H9 (cell line): Measurements from ENCODE around the gene PARD6G. TPM values are rescaled to one million over a fixed set of nuclear protein-coding genes. Genes with fewer than 3 reads are reported as not detected.

Source experiments
- DNase-seq: peaks from one replicate; pipeline ENCODE4 v3.0.0-alpha.2; 2017
- H2AFZ ChIP-seq: one replicate; pipeline ENCODE4 v1.6.1; 2013; ENCODE audit warnings: mild to moderate bottlenecking, low read length, control low read depth, moderate library complexity
- H2AK5ac ChIP-seq: 2 replicates; pipeline ENCODE4 v1.6.1; 2013; ENCODE audit warnings: low read length, control low read depth, mixed read lengths; ENCODE audit not compliant: insufficient read length
- H2BK120ac ChIP-seq: one replicate; pipeline ENCODE4 v1.6.1; 2013; ENCODE audit warnings: low read depth, mild to moderate bottlenecking, low read length, control low read depth, inconsistent platforms; ENCODE audit not compliant: poor library complexity, severe bottlenecking
- H2BK12ac ChIP-seq: 2 replicates; pipeline ENCODE4 v1.6.1; 2013; ENCODE audit warnings: low read length, control low read depth, mixed read lengths, low read depth; ENCODE audit not compliant: insufficient read length
- H2BK15ac ChIP-seq: 2 replicates; pipeline ENCODE4 v1.6.1; 2013; ENCODE audit warnings: low read depth, low read length, control low read depth
- H2BK20ac ChIP-seq: one replicate; pipeline ENCODE4 v1.6.1; 2013; ENCODE audit warnings: low read depth, mild to moderate bottlenecking, low read length, control low read depth, inconsistent platforms; ENCODE audit not compliant: poor library complexity, severe bottlenecking
- H2BK5ac ChIP-seq: 2 replicates; pipeline ENCODE4 v1.6.1; 2013; ENCODE audit warnings: low read length, control low read depth, mixed read lengths; ENCODE audit not compliant: insufficient read length
- H3K14ac ChIP-seq: 2 replicates; pipeline ENCODE4 v1.6.1; 2013; ENCODE audit warnings: low read length, control low read depth; ENCODE audit not compliant: insufficient read depth
- H3K18ac ChIP-seq: 2 replicates; pipeline ENCODE4 v1.6.1; 2013; ENCODE audit warnings: low read depth, mild to moderate bottlenecking, mixed read lengths, low read length, control low read depth; ENCODE audit not compliant: insufficient read length
- H3K23ac ChIP-seq: 2 replicates; pipeline ENCODE4 v1.6.1; 2013; ENCODE audit warnings: low read length, control low read depth, mixed read lengths, low read depth; ENCODE audit not compliant: insufficient read length
- H3K23me2 ChIP-seq: 2 replicates; pipeline ENCODE4 v1.6.1; 2013; ENCODE audit warnings: low read depth, mild to moderate bottlenecking, mixed read lengths, low read length, control low read depth; ENCODE audit not compliant: insufficient read length, poor library complexity, severe bottlenecking
- H3K27ac ChIP-seq: 2 replicates; pipeline ENCODE4 v1.5.1; 2013; ENCODE audit warnings: low read length, control low read depth, mixed read lengths, low read depth; ENCODE audit not compliant: insufficient read length
- H3K27me3 ChIP-seq: 2 replicates; pipeline ENCODE4 v1.6.1; 2013; ENCODE audit warnings: low read length, control low read depth, inconsistent platforms; ENCODE audit not compliant: insufficient read depth
- H3K4ac ChIP-seq: 2 replicates; pipeline ENCODE4 v1.6.1; 2013; ENCODE audit warnings: low read depth, mild to moderate bottlenecking, control low read depth, inconsistent platforms, low read length, moderate library complexity
- H3K4me1 ChIP-seq: 2 replicates; pipeline ENCODE4 v1.6.1; 2013; ENCODE audit warnings: low read length, control low read depth, inconsistent platforms; ENCODE audit not compliant: insufficient read depth
- H3K4me2 ChIP-seq: 2 replicates; pipeline ENCODE4 v1.6.1; 2013; ENCODE audit warnings: low read length, control low read depth, mixed read lengths; ENCODE audit not compliant: insufficient read length, insufficient read depth
- H3K56ac ChIP-seq: 2 replicates; pipeline ENCODE4 v1.6.1; 2013; ENCODE audit warnings: low read depth, mild to moderate bottlenecking, mixed read lengths, low read length, control low read depth; ENCODE audit not compliant: insufficient read length
- H3K79me1 ChIP-seq: 2 replicates; pipeline ENCODE4 v1.6.1; 2013; ENCODE audit warnings: low read depth, mild to moderate bottlenecking, moderate library complexity, low read length, control low read depth, inconsistent platforms; ENCODE audit not compliant: insufficient read depth, poor library complexity, severe bottlenecking
- H3K79me2 ChIP-seq: 2 replicates; pipeline ENCODE4 v1.6.1; 2013; ENCODE audit warnings: low read length, control low read depth, inconsistent platforms; ENCODE audit not compliant: insufficient read depth
- H3K9ac ChIP-seq: 2 replicates; pipeline ENCODE4 v1.6.1; 2013; ENCODE audit warnings: low read length, control low read depth, mixed read lengths; ENCODE audit not compliant: insufficient read length; ENCODE audit errors: extremely low read depth
- H3K9me3 ChIP-seq: one replicate; pipeline ENCODE4 v1.6.1; 2013; ENCODE audit warnings: low read depth, low read length, inconsistent platforms; ENCODE audit not compliant: control insufficient read depth
- H3T11ph ChIP-seq: one replicate; pipeline ENCODE4 v1.6.1; 2013; ENCODE audit warnings: mild to moderate bottlenecking, low read length, control low read depth, inconsistent platforms
- H4K20me1 ChIP-seq: one replicate; pipeline ENCODE4 v1.6.1; 2013; ENCODE audit not compliant: control insufficient read depth, insufficient read length, insufficient read depth
- H4K5ac ChIP-seq: 2 replicates; pipeline ENCODE4 v1.6.1; 2013; ENCODE audit warnings: low read depth, mild to moderate bottlenecking, mixed read lengths, low read length, control low read depth; ENCODE audit not compliant: insufficient read length
- H4K8ac ChIP-seq: replicated peaks from 2 replicates; pipeline ENCODE4 v1.6.1; 2013; ENCODE audit warnings: low read length, control low read depth, mixed read lengths, low read depth; ENCODE audit not compliant: insufficient read length
- H4K91ac ChIP-seq: 2 replicates; pipeline ENCODE4 v1.6.1; 2013; ENCODE audit warnings: low read depth, mild to moderate bottlenecking, moderate library complexity, mixed read lengths, low read length, control low read depth; ENCODE audit not compliant: insufficient read length
- H3K27ac Mint-ChIP-seq, 3 experiments: 2 replicates in 2 of 3; 3 replicates in 1 of 3; pipeline ENCODE4 v1.8.0; 2020 to 2021; ENCODE audit warnings: mixed read lengths in 3 of 3, mild to moderate bottlenecking in 1 of 3, moderate library complexity in 1 of 3
- H3K27me3 Mint-ChIP-seq: 2 replicates; pipeline ENCODE4 v1.8.0; 2021; ENCODE audit warnings: low read depth, mild to moderate bottlenecking, moderate library complexity, mixed read lengths
- H3K36me3 Mint-ChIP-seq, 3 experiments: 2 replicates in 2 of 3; 3 replicates in 1 of 3; pipeline ENCODE4 v1.8.0; 2020 to 2021; ENCODE audit warnings: low read depth in 3 of 3, mixed read lengths in 3 of 3; ENCODE audit not compliant: insufficient read depth in 1 of 3
- H3K4me1 Mint-ChIP-seq, 2 experiments: 2 replicates each; pipeline ENCODE4 v1.8.0; 2020; ENCODE audit warnings: mixed read lengths in 2 of 2
- H3K4me3 Mint-ChIP-seq, 2 experiments: 2 replicates in 1 of 2; 3 replicates in 1 of 2; pipeline ENCODE4 v1.8.0; 2020 to 2021; ENCODE audit warnings: mild to moderate bottlenecking in 2 of 2, mixed read lengths in 2 of 2, moderate library complexity in 1 of 2
- H3K9me3 Mint-ChIP-seq, 2 experiments: 2 replicates in 1 of 2; 3 replicates in 1 of 2; pipeline ENCODE4 v1.8.0; 2020; ENCODE audit warnings: mild to moderate bottlenecking in 2 of 2, mixed read lengths in 2 of 2, moderate library complexity in 1 of 2
- CTCF ChIP-seq: fragments of 200-600 bp; sonication (generic); conservative IDR thresholded peaks from 3 replicates; pipeline ENCODE4 v1.8.0; 2021; ENCODE audit warnings: antibody characterized with exemption, mild to moderate bottlenecking
- WGBS: extraction: QIAGEN DNeasy Blood & Tissue Kit; methylation state at CpG from one replicate; pipeline ENCODE4 v1.1.7; 2013; ENCODE audit warnings: missing lambda C conversion rate, low lambda C conversion rate, mixed read lengths; ENCODE audit not compliant: insufficient read length; ENCODE audit errors: extremely low coverage; 5-methylcytosine and 5-hydroxymethylcytosine counted together
- total RNA-seq: library from RNA; stranded (reverse); gene quantifications from 2 replicates; pipeline ENCODE4 v1.2.1, GENCODE V29; 2021

The PARD6G gene
- total RNA-seq, 1 experiment from 2014 or later, result 11.2 TPM

- Histone ChIP-seq H4K8ac (no peak overlapping the region), H3K79me1 (no peaks in the 10 kb centered on the region), H4K91ac (no peak overlapping the region), H3K23me2 (peaks cover 2% of the 10 kb centered on the region), H3K56ac (no peak overlapping the region), H3K9ac (no peak overlapping the region), H2BK12ac (no peak overlapping the region), H3K79me2 (no peaks in the 10 kb centered on the region), H3K4me1 (no peaks in the 10 kb centered on the region), H2AK5ac (no peak overlapping the region), H2BK5ac (no peak overlapping the region), H2BK20ac (no peak overlapping the region), H3T11ph (no peak overlapping the region), H2BK120ac (no peak overlapping the region), H2AFZ (no peak overlapping the region), H3K18ac (no peak overlapping the region), H3K23ac (no peak overlapping the region), H3K9me3 (no peaks in the 10 kb centered on the region), H3K27ac (no peak overlapping the region), H3K4me2 (no peak overlapping the region), H3K14ac (no peak overlapping the region), H4K5ac (no peak overlapping the region), H3K4ac (no peak overlapping the region), H2BK15ac (no peak overlapping the region), H3K27me3 (no peaks in the 10 kb centered on the region), H4K20me1 (no peaks in the 10 kb centered on the region)
- Mint-ChIP-seq H3K27me3 (peaks cover 37% of the 10 kb centered on the region), H3K4me1 (no peaks in the 10 kb centered on the region), H3K27ac (no peak overlapping the region), H3K4me3 (no peak overlapping the region), H3K36me3 (peaks cover 0 to 4% (median 0%) of the 10 kb centered on the region in 3 experiments; a peak in 4 of 7 replicates), H3K9me3 (peaks cover 28 to 30% of the 10 kb centered on the region in 2 experiments)
- DNase-seq, result no peak
- no peak for TF ChIP-seq CTCF
- WGBS, result no CpG with 5 or more reads among the region's 6 CpGs
These were observed 4.8 kb upstream of the PARD6G start for GRCh38 chr18:80252136-80252535.
